PC-3 (cell line): ENCODE results near the gene CEBPG. TPM values are rescaled to one million over a fixed set of nuclear protein-coding genes. Genes with fewer than 3 reads are reported as not detected.

Experiments used
- ATAC-seq: fragments of 200-7000 bp; cut with Tn5 transposase; 2 replicates; pipeline ENCODE4 v1.9.1; 2020; ENCODE audit warnings: mild to moderate bottlenecking, moderate library complexity
- BruUV-seq: library from RNA; stranded (reverse); fragments of 400-500 nt; replicated peaks from 2 replicates; lab custom pipeline; 2021; lab: Mats Ljungman, UMichigan
- CTCF ChIA-PET: fragments of 300-600 bp; sonication (Branson Sonifier 250); formaldehyde crosslinking; loops from one replicate; lab custom pipeline; 2022; ENCODE audit warnings: antibody characterized with exemption; lab: Charles Lee
- POLR2A ChIA-PET: fragments of 300-600 bp; sonication (Branson Sonifier 250); formaldehyde crosslinking; loops from one replicate; lab custom pipeline; 2022; ENCODE audit warnings: antibody characterized with exemption; ENCODE audit not compliant: unreplicated experiment; lab: Charles Lee
- DNase-seq: peaks from one replicate; pipeline ENCODE4 v3.0.0-alpha.2; 2015
- H2AFZ ChIP-seq: fragments of 300-600 bp; sonication (generic); 2 replicates; pipeline ENCODE4 v1.6.0; 2016; ENCODE audit warnings: antibody characterized with exemption, low read length
- H3F3A ChIP-seq: fragments of 300-600 bp; sonication (generic); one replicate; pipeline ENCODE4 v1.6.0; 2017; ENCODE audit warnings: antibody characterized with exemption, low read length, control low read depth, mild to moderate bottlenecking; ENCODE audit not compliant: unreplicated experiment
- H3K27ac ChIP-seq: fragments of 300-600 bp; sonication (generic); 2 replicates; pipeline ENCODE4 v1.5.1; 2016; ENCODE audit warnings: mild to moderate bottlenecking, low read length
- H3K27me3 ChIP-seq: fragments of 300-600 bp; sonication (generic); 2 replicates; pipeline ENCODE4 v1.6.1; 2016; ENCODE audit warnings: low read length, mixed read lengths
- H3K36me3 ChIP-seq: fragments of 300-600 bp; sonication (generic); 2 replicates; pipeline ENCODE4 v1.6.1; 2016; ENCODE audit warnings: low read depth, mixed run types, low read length, mixed read lengths
- H3K4me1 ChIP-seq: fragments of 300-600 bp; sonication (generic); 2 replicates; pipeline ENCODE4 v1.5.1; 2016; ENCODE audit warnings: low read length; ENCODE audit not compliant: insufficient read depth
- H3K4me2 ChIP-seq: fragments of 300-600 bp; sonication (generic); 2 replicates; pipeline ENCODE4 v1.6.0; 2016; ENCODE audit warnings: low read length
- H3K4me3 ChIP-seq: fragments of 300-600 bp; sonication (generic); 2 replicates; pipeline ENCODE4 v1.5.1; 2016; ENCODE audit warnings: mild to moderate bottlenecking, low read length, mixed read lengths
- H3K79me2 ChIP-seq: fragments of 300-600 bp; sonication (generic); 2 replicates; pipeline ENCODE4 v1.6.1; 2017; ENCODE audit warnings: low read length, mixed read lengths
- H3K9ac ChIP-seq: fragments of 300-600 bp; sonication (generic); 2 replicates; pipeline ENCODE4 v1.6.0; 2016; ENCODE audit warnings: mild to moderate bottlenecking, low read length
- H3K9me2 ChIP-seq: fragments of 300-600 bp; sonication (generic); replicated peaks from 2 replicates; pipeline ENCODE4 v1.6.1; 2016; ENCODE audit warnings: mixed run types, low read length, mixed read lengths
- H3K9me3 ChIP-seq: fragments of 300-600 bp; sonication (generic); 2 replicates; pipeline ENCODE4 v1.6.1; 2016; ENCODE audit warnings: low read length, mixed read lengths
- H4K20me1 ChIP-seq: fragments of 300-600 bp; sonication (generic); 2 replicates; pipeline ENCODE4 v1.6.1; 2016; ENCODE audit warnings: low read length, mixed read lengths
- CTCF ChIP-seq: fragments of 300-600 bp; sonication (generic); conservative IDR thresholded peaks from 2 replicates; pipeline ENCODE4 v1.5.1; 2017; ENCODE audit warnings: antibody characterized with exemption, low read depth, mild to moderate bottlenecking, low read length
- EZH2 ChIP-seq: fragments of 300-600 bp; sonication (generic); IDR thresholded peaks from one replicate; pipeline ENCODE4 v1.6.1; 2017; ENCODE audit warnings: antibody characterized with exemption, mild to moderate bottlenecking, low read length; ENCODE audit not compliant: unreplicated experiment
- EZH2phosphoT487 ChIP-seq: fragments of 300-600 bp; sonication (generic); IDR thresholded peaks from 2 replicates; pipeline ENCODE4 v1.6.1; 2018; ENCODE audit warnings: mild to moderate bottlenecking, antibody characterized with exemption, low read length, borderline replicate concordance
- intact Hi-C: fragments of 100-400 bp; cut with micrococcal nuclease; formaldehyde crosslinking; loops from 2 replicates; pipeline ENCODE4 v1.9.0; 2023
- total RNA-seq: library from RNA; depleted of rRNA; stranded (reverse); fragments of >200 nt; gene quantifications from 2 replicates; pipeline ENCODE4 v1.2.3, GENCODE V29; 2014

CEBPG gene
- total RNA-seq, 1 experiment from 2014 or later = 24.6 TPM

GRCh38 chr19:33429891-33430673, 56.6 kb downstream of the CEBPG start:
- CTCF ChIA-PET = interaction anchor here (0.5 to 1.0 kb wide), 2 partner anchors 65 to 341 kb away, joined by 3 to 5 read pairs; no protein-coding TSS in a partner anchor
- no peaks in the 10 kb centered on the region for H3F3A ChIP-seq
- H2AFZ ChIP-seq = no peak overlapping the region
- POLR2A ChIA-PET = no interaction called here
- H4K20me1 ChIP-seq = no peaks in the 10 kb centered on the region
- ATAC-seq = no peak
- no peaks in the 10 kb centered on the region for H3K4me1 ChIP-seq
- no peak for DNase-seq
- H3K9me3 ChIP-seq = no peaks in the 10 kb centered on the region
- no peaks in the 10 kb centered on the region for H3K36me3 ChIP-seq
- H3K79me2 ChIP-seq = no peaks in the 10 kb centered on the region
- H3K9me2 ChIP-seq = no peaks in the 10 kb centered on the region
- BruUV-seq = no TSS peak
- TF ChIP-seq EZH2 (no peak), CTCF (no peak), EZH2phosphoT487 (no peak)
- H3K27me3 ChIP-seq = no peaks in the 10 kb centered on the region
- intact Hi-C loops = loop anchor here (1.0 to 2.0 kb wide), 3 partner anchors 43 to 341 kb away; partner anchors contain the start of gene PEPD
- no peak overlapping the region for H3K4me3 ChIP-seq
- H3K4me2 ChIP-seq = no peak overlapping the region
- no peak overlapping the region for H3K27ac ChIP-seq
- no peak overlapping the region for H3K9ac ChIP-seq

- Histone ChIP-seq H3K4me2 (no peak overlapping the region), H3K9ac (no peak overlapping the region), H3K79me2 (no peaks in the 10 kb centered on the region), H3K9me3 (no peaks in the 10 kb centered on the region), H3K27me3 (no peaks in the 10 kb centered on the region), H3F3A (no peaks in the 10 kb centered on the region), H3K9me2 (no peaks in the 10 kb centered on the region), H2AFZ (no peak overlapping the region), H3K4me3 (no peak overlapping the region), H4K20me1 (no peaks in the 10 kb centered on the region), H3K36me3 (no peaks in the 10 kb centered on the region), H3K27ac (no peak overlapping the region), H3K4me1 (no peaks in the 10 kb centered on the region)
- BruUV-seq = no TSS peak
- intact Hi-C loops = loop anchor here (1.0 to 2.0 kb wide), 3 partner anchors 42 to 341 kb away; partner anchors contain the start of gene PEPD
- ChIA-PET CTCF (interaction anchor here (0.5 to 1.0 kb wide), 2 partner anchors 65 to 341 kb away, joined by 3 to 5 read pairs; no protein-coding TSS in a partner anchor), POLR2A (no interaction called here)
- ATAC-seq (peak; percentile 97), DNase-seq (peak; percentile 71)
- TF ChIP-seq EZH2 (no peak), EZH2phosphoT487 (no peak), CTCF (peak; percentile 74)
Observed at GRCh38 chr19:33430674-33431277, 57.3 kb downstream of the CEBPG start.
